H1 (cell line): ENCODE data around the gene PAIP2B. TPM values are rescaled to one million over a fixed set of nuclear protein-coding genes. Genes with fewer than 3 reads are reported as not detected.
"Not testable (repeated sequence)": the region's sequence is repeated elsewhere in the genome, so short reads cannot be mapped to it uniquely, and the experiment has no call there.

Experiments used
- CTCF ChIA-PET: fragments of 300-600 bp; sonication (Branson Sonifier 250); formaldehyde crosslinking; loops from one replicate; lab custom pipeline; 2021; ENCODE audit not compliant: partially characterized antibody; lab: Charles Lee
- POLR2A ChIA-PET: fragments of 300-600 bp; sonication (Branson Sonifier 250); formaldehyde crosslinking; loops from one replicate; lab custom pipeline; 2021; ENCODE audit warnings: inconsistent platforms; ENCODE audit not compliant: partially characterized antibody; lab: Charles Lee
- DNase-seq, 2 experiments: peaks; one replicate each; pipeline versions ENCODE4 v3.0.0 to v3.0.0-alpha.2; 2010 to 2022; ENCODE audit warnings: low spot score in 2 of 2, low read depth in 1 of 2, mixed read lengths in 1 of 2
- FAIRE-seq: peaks from 2 replicates; lab custom pipeline; 2011; peaks lifted over from hg19 to GRCh38; lab: Jason Lieb, UNC
- H2AFZ ChIP-seq: 2 replicates; pipeline ENCODE4 v1.8.1; 2012; ENCODE audit warnings: low read length, inconsistent platforms
- H2AK5ac ChIP-seq: 2 replicates; pipeline ENCODE4 v1.6.1; 2013; ENCODE audit warnings: low read depth, low read length
- H2BK120ac ChIP-seq: replicated peaks from 2 replicates; pipeline ENCODE3; 2013; ENCODE audit warnings: low read depth, low read length, inconsistent platforms
- H2BK12ac ChIP-seq: 2 replicates; pipeline ENCODE4 v1.6.1; 2013; ENCODE audit warnings: low read depth, low read length
- H2BK15ac ChIP-seq: 2 replicates; pipeline ENCODE4 v1.6.1; 2013; ENCODE audit warnings: low read length
- H2BK20ac ChIP-seq: 2 replicates; pipeline ENCODE4 v1.6.1; 2013; ENCODE audit warnings: low read length
- H2BK5ac ChIP-seq: 2 replicates; pipeline ENCODE4 v1.6.1; 2013; ENCODE audit warnings: low read depth, low read length
- H3K14ac ChIP-seq: 2 replicates; pipeline ENCODE4 v1.6.1; 2013; ENCODE audit warnings: inconsistent platforms; ENCODE audit not compliant: insufficient read length
- H3K18ac ChIP-seq: 2 replicates; pipeline ENCODE4 v1.6.1; 2013; ENCODE audit warnings: low read length; ENCODE audit errors: extremely low read depth
- H3K23ac ChIP-seq: 2 replicates; pipeline ENCODE4 v1.6.1; 2013; ENCODE audit warnings: inconsistent platforms; ENCODE audit not compliant: insufficient read length
- H3K23me2 ChIP-seq: 2 replicates; pipeline ENCODE4 v1.6.1; 2013; ENCODE audit warnings: low read depth, low read length
- H3K27ac ChIP-seq: 2 replicates; pipeline ENCODE4 v1.6.1; 2011; ENCODE audit warnings: low read depth, low read length, inconsistent platforms
- H3K27me3 ChIP-seq, 4 experiments: replicated peaks in 1 of 4; 1 replicate in 1 of 4; 2 replicates in 3 of 4; pipeline versions ENCODE4 v1.6.1 to v1.8.1; 2011 to 2013; ENCODE audit warnings: low read length in 3 of 4, mild to moderate bottlenecking in 3 of 4, inconsistent platforms in 2 of 4, mixed read lengths in 2 of 4, moderate library complexity in 1 of 4; ENCODE audit not compliant: control insufficient read depth in 3 of 4, insufficient read depth in 3 of 4; ENCODE audit errors: extremely low read depth in 1 of 4
- H3K36me3 ChIP-seq, 4 experiments: 2 replicates each; pipeline versions ENCODE4 v1.6.1 to v1.8.1; 2011 to 2013; ENCODE audit warnings: mild to moderate bottlenecking in 4 of 4, low read length in 3 of 4, moderate library complexity in 2 of 4, control low read depth in 1 of 4, inconsistent platforms in 1 of 4; ENCODE audit not compliant: insufficient read depth in 4 of 4, control insufficient read depth in 2 of 4
- H3K4ac ChIP-seq: replicated peaks from 2 replicates; pipeline ENCODE3; 2013; ENCODE audit warnings: low read length, low read depth, mixed read lengths, inconsistent platforms; ENCODE audit not compliant: insufficient read length
- H3K4me1 ChIP-seq, 4 experiments: replicated peaks in 1 of 4; 1 replicate in 1 of 4; 2 replicates in 3 of 4; pipeline versions ENCODE4 v1.6.1 to v1.8.1; 2011 to 2013; ENCODE audit warnings: low read length in 3 of 4, inconsistent platforms in 2 of 4, mixed read lengths in 1 of 4; ENCODE audit not compliant: insufficient read depth in 4 of 4, control insufficient read depth in 3 of 4
- H3K4me2 ChIP-seq, 2 experiments: 2 replicates each; pipeline versions ENCODE4 v1.6.1 to v1.8.1; 2011 to 2013; ENCODE audit warnings: low read depth in 2 of 2, low read length in 2 of 2, control low read depth in 1 of 2, inconsistent platforms in 1 of 2, mild to moderate bottlenecking in 1 of 2; ENCODE audit not compliant: insufficient read depth in 1 of 2
- H3K4me3 ChIP-seq, 4 experiments: fragments of 200-600, 300-600 bp in 1 of 4; sonication (generic), shearing (Covaris generic), sonication (Bioruptor Twin) in 1 of 4; 2 replicates each; pipeline versions ENCODE4 v1.5.1 to v1.8.1; 2011 to 2016; ENCODE audit warnings: low read length in 4 of 4, low read depth in 3 of 4, control low read depth in 2 of 4, inconsistent platforms in 2 of 4, mild to moderate bottlenecking in 2 of 4, mixed read lengths in 1 of 4, moderate library complexity in 1 of 4; ENCODE audit not compliant: insufficient read depth in 2 of 4; ENCODE audit errors: extremely low read depth in 1 of 4
- H3K56ac ChIP-seq: replicated peaks from 2 replicates; pipeline ENCODE3; 2013; ENCODE audit warnings: low read depth, mild to moderate bottlenecking, mixed read lengths, low read length, inconsistent platforms; ENCODE audit not compliant: insufficient read length
- H3K79me1 ChIP-seq: 2 replicates; pipeline ENCODE4 v1.6.1; 2013; ENCODE audit warnings: low read depth, low read length, control low read depth
- H3K79me2 ChIP-seq, 2 experiments: 2 replicates each; pipeline versions ENCODE4 v1.6.1 to v1.8.1; 2012 to 2013; ENCODE audit warnings: low read length in 2 of 2, mild to moderate bottlenecking in 2 of 2, inconsistent platforms in 1 of 2; ENCODE audit not compliant: insufficient read depth in 2 of 2, control insufficient read depth in 1 of 2
- H3K9ac ChIP-seq, 4 experiments: replicated peaks in 1 of 4; 1 replicate in 1 of 4; 2 replicates in 3 of 4; pipeline versions ENCODE4 v1.6.1 to v1.8.1; 2011 to 2013; ENCODE audit warnings: low read depth in 3 of 4, low read length in 3 of 4, control low read depth in 2 of 4, mild to moderate bottlenecking in 2 of 4, moderate library complexity in 2 of 4, inconsistent platforms in 1 of 4; ENCODE audit errors: extremely low read depth in 1 of 4
- H3K9me3 ChIP-seq, 2 experiments: 2 replicates each; pipeline versions ENCODE4 v1.6.1 to v1.8.1; 2012 to 2013; ENCODE audit warnings: mild to moderate bottlenecking in 2 of 2, moderate library complexity in 2 of 2, control low read depth in 1 of 2, inconsistent platforms in 1 of 2, low read depth in 1 of 2, low read length in 1 of 2, mixed read lengths in 1 of 2; ENCODE audit not compliant: insufficient read depth in 2 of 2
- H4K20me1 ChIP-seq, 2 experiments: replicated peaks in 1 of 2; 2 replicates each; pipeline versions ENCODE3 to v1.8.1; 2011 to 2013; ENCODE audit warnings: inconsistent platforms in 2 of 2, low read length in 2 of 2, mild to moderate bottlenecking in 1 of 2; ENCODE audit not compliant: insufficient read depth in 2 of 2, control insufficient read depth in 1 of 2
- H4K5ac ChIP-seq: 2 replicates; pipeline ENCODE4 v1.6.1; 2013; ENCODE audit warnings: low read length, low read depth, mixed read lengths, inconsistent platforms; ENCODE audit not compliant: insufficient read length
- H4K8ac ChIP-seq: 2 replicates; pipeline ENCODE4 v1.8.0; 2013; ENCODE audit warnings: mild to moderate bottlenecking, moderate library complexity, low read length, inconsistent platforms; ENCODE audit not compliant: insufficient read depth; ENCODE audit errors: extremely low read depth
- H4K91ac ChIP-seq: replicated peaks from 2 replicates; pipeline ENCODE3; 2013; ENCODE audit warnings: low read length, mixed read lengths, inconsistent platforms; ENCODE audit not compliant: insufficient read length
- WGBS, 2 experiments: shearing (Covaris generic) in 1 of 2; methylation state at CpG; one replicate each; pipeline versions ENCODE4 v1.1.6 to v1.1.7; 2013 to 2015; ENCODE audit warnings: low lambda C conversion rate in 2 of 2, mixed read lengths in 2 of 2, inconsistent platforms in 1 of 2, low coverage in 1 of 2, missing lambda C conversion rate in 1 of 2; ENCODE audit not compliant: insufficient replicate concordance in 2 of 2, insufficient coverage in 1 of 2, insufficient read length in 1 of 2; ENCODE audit errors: extremely low coverage in 1 of 2, missing lambda C conversion rate in 1 of 2; 5-methylcytosine and 5-hydroxymethylcytosine counted together
- polyA plus RNA-seq, 7 experiments: library from polyadenylated mRNA; depleted of rRNA in 3 of 7; stranded (reverse) in 5 of 7; unstranded in 2 of 7; fragments of >200 nt in 5 of 7; fragments of 200-250 nt in 2 of 7; gene quantifications; 1 replicate in 5 of 7; 2 replicates in 1 of 7; 4 replicates in 1 of 7; pipeline versions ENCODE4 v1.2.1 to v1.2.3, GENCODE V29; 2011 to 2013; ENCODE audit warnings: missing spikeins in 2 of 7, mixed read lengths in 2 of 7
- total RNA-seq: library from RNA; stranded (reverse); fragmentation: NEBNext Ultra II Directional; extraction: Animal tissue kit (Norgen Biotek cat#: 25700); gene quantifications from 2 replicates; pipeline ENCODE4 v1.2.1, GENCODE V29; 2021

PAIP2B gene
- total and polyA plus RNA-seq, 2 of the 8 experiments (the other 6 are each of a cell fraction or from before 2014, with no cell fraction given): 8.4 to 31.3 TPM

GRCh38 chr2:71183306-71184115 is 43.4 kb downstream of the PAIP2B start:
- DNase-seq, H2BK5ac ChIP-seq, H3K79me1 ChIP-seq, H3K56ac ChIP-seq, H3K27me3 ChIP-seq, POLR2A ChIA-PET, H2AFZ ChIP-seq, H2BK120ac ChIP-seq, H3K9me3 ChIP-seq, H3K4me3 ChIP-seq, H3K79me2 ChIP-seq, H2BK12ac ChIP-seq, H3K27ac ChIP-seq, H3K23me2 ChIP-seq, H2BK20ac ChIP-seq, H3K23ac ChIP-seq, H3K9ac ChIP-seq, FAIRE-seq, H2BK15ac ChIP-seq, H3K36me3 ChIP-seq, H3K14ac ChIP-seq, H4K8ac ChIP-seq, H4K91ac ChIP-seq, H3K4me2 ChIP-seq, H4K5ac ChIP-seq, H4K20me1 ChIP-seq, H2AK5ac ChIP-seq, H3K18ac ChIP-seq, H3K4ac ChIP-seq: not testable (repeated sequence)
- 96% methylated on average over 2 of the region's 5 CpGs; no CpG with 5 or more reads in 1 of the 2 experiments for WGBS, 2 experiments
- peaks cover 0 to 11% (median 5%) of the 10 kb centered on the region in 4 experiments; a peak in 4 of 7 replicates for H3K4me1 ChIP-seq
- CTCF ChIA-PET: interaction anchor here (0.7 to 1.5 kb wide), 4 partner anchors 8 to 40 kb away, joined by 3 to 6 read pairs (median 3); no protein-coding TSS in a partner anchor
